AG04449 (cell line): ENCODE data around the gene DAB2IP.
A peak's percentile ranks its signal among the peaks of the same experiment; 100 is the strongest.

Source experiments
- CTCF ChIA-PET: fragments of 350-600 bp; formaldehyde crosslinking; extraction: SDS; loops from one replicate; lab custom pipeline; 2021; ENCODE audit warnings: antibody characterized with exemption; lab: Yijun Ruan, JAX
- POLR2A ChIA-PET: fragments of 400-600, 350-600 bp; formaldehyde crosslinking; extraction: SDS; loops from one replicate; lab custom pipeline; 2020; ENCODE audit warnings: antibody characterized with exemption, inconsistent platforms; lab: Yijun Ruan, JAX
- DNase-seq: peaks from one replicate; pipeline ENCODE4 v3.0.0-alpha.2; 2010; ENCODE audit warnings: low read depth, low spot score
- H3K4me3 ChIP-seq: 2 replicates; pipeline ENCODE4 v1.5.1; 2011; ENCODE audit warnings: low read depth, mild to moderate bottlenecking, control low read depth, low read length
- TF ChIP-seq, protein P1 (sequence below): IDR thresholded peaks from one replicate; pipeline ENCODE4 v1.5.1; 2011; ENCODE audit warnings: mild to moderate bottlenecking, moderate library complexity, low read length, control low read depth, inconsistent platforms; ENCODE audit not compliant: insufficient read depth; ENCODE audit errors: missing control alignments

Gene DAB2IP

DNA sequence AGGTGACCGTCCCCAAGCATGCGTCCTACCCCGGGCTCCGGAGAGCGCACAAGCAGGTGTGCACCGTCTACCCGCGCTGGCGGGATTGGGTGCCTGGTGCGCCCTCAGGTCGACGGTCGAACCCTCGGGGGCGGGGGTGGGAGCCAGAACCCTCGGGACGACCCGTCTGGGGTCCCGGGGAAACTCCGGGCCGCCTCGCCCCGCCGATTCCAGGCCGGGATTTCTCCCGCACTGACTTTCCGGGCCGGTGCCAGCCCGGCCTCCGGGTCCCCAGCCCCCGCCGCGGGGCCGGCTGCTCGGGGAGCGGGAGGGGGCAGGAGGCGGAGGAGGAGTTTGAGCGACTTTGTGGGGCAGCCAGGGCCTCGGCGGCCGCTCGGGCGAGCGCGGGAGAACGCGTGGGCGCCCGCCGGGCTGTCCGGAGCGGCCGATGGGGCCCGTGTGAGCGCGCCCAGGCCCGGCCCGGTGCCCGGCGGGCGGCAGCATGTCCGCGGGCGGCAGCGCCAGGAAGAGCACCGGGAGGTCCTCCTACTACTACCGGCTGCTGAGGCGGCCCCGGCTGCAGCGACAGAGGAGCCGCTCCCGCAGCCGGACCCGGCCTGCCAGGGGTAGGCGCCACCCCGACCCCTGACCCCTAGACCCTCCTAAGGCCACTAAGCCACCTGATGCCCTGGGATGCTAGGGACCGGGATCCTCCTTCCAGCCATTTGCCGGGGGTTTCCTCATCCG lies at the start of gene DAB2IP:
Gene DAB2IP (plus strand): TSS at position 340 of the 726 bp plus-strand sequence. CDS start 142 bp downstream, at position 482.
- TF ChIP-seq, protein P1, sequence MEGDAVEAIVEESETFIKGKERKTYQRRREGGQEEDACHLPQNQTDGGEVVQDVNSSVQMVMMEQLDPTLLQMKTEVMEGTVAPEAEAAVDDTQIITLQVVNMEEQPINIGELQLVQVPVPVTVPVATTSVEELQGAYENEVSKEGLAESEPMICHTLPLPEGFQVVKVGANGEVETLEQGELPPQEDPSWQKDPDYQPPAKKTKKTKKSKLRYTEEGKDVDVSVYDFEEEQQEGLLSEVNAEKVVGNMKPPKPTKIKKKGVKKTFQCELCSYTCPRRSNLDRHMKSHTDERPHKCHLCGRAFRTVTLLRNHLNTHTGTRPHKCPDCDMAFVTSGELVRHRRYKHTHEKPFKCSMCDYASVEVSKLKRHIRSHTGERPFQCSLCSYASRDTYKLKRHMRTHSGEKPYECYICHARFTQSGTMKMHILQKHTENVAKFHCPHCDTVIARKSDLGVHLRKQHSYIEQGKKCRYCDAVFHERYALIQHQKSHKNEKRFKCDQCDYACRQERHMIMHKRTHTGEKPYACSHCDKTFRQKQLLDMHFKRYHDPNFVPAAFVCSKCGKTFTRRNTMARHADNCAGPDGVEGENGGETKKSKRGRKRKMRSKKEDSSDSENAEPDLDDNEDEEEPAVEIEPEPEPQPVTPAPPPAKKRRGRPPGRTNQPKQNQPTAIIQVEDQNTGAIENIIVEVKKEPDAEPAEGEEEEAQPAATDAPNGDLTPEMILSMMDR: no peak
- ChIA-PET CTCF (interaction anchor here (1.0 to 1.7 kb wide), 4 partner anchors 10 to 108 kb away, joined by 3 to 5 read pairs (median 4); no protein-coding TSS in a partner anchor), POLR2A (no interaction called here)
- no peak for DNase-seq
- peak within 1 kb of the TSS; percentile 60 for H3K4me3 ChIP-seq

DNA sequence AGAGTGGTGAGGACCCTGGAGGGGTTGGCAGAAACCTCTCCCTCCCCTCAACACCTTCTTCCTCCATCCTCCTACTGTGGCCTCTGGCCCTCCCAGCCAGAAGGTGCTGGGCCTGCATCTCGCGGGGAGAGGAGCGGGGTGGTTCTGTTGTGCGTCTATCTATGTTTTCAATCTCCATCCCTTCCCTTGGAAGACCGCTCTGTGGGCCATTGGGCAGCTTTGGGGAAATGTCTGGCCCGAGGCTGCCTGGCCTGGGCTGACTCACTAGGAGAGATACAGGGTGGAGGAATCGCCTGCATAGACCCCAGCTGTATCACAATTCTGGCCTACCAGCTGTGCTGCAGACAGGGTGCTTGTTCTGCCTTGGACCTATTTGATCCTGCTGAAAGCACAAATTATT lies 48.4 kb upstream of the DAB2IP start:
- CTCF ChIA-PET: interaction anchor here (0.6 kb wide), 1 partner anchor 96 kb away, joined by 3 read pairs; no protein-coding TSS in a partner anchor
- DNase-seq: no peak
- H3K4me3 ChIP-seq: no peak overlapping the region
- POLR2A ChIA-PET: no interaction called here
- TF ChIP-seq, protein P1: no peak

DNA sequence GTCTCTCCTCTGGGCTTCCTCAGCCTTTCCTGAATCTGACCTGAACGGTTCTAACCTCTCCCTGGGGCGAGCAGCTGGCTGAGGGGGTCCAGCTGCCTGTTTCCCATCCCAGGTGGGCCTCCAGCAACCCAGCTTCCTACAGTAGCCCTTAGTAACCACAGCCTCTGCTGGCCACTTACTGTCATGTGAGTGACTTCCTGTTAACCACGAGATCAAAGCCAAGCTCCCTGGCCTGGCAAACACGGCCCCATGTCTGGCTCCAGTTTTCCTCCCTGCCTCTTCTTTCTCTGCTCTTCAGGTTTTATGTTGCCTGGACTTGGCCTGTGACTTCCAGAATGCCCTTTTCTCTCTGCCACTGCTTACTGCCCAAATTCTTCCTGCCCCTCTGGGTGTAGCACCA lies 47.2 kb upstream of the DAB2IP start:
- DNase-seq: no peak
- H3K4me3 ChIP-seq: no peak overlapping the region
- CTCF ChIA-PET: interaction anchor here (1.0 to 1.9 kb wide), 4 partner anchors 16 to 83 kb away, joined by 3 to 5 read pairs (median 3); no protein-coding TSS in a partner anchor
- POLR2A ChIA-PET: no interaction called here
- TF ChIP-seq, protein P1: no peak

DNA sequence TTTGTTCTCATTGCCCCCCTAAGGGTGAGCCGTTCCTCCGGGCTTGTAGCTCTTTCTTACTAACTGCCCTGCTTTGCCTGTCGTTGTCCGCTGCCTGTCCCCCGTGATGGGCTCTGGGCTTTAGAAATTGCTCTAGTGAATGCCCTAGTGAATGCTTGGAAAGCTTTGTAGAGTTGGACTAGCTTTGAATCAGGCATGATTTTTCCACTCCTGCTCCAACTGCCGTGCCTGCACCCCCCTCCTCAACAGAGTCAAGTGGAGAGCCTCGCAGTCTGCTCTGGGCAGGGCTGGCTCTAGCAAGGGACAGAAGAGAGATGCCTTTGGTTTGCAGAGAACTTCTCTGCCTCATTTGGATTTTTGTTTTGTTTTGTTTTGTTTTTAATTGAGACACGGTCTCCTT lies 46.8 kb upstream of the DAB2IP start:
- ChIA-PET CTCF (interaction anchor here (1.0 to 1.9 kb wide), 4 partner anchors 16 to 82 kb away, joined by 3 to 5 read pairs (median 3); no protein-coding TSS in a partner anchor), POLR2A (no interaction called here)
- TF ChIP-seq, protein P1: no peak
- no peak overlapping the region for H3K4me3 ChIP-seq
- DNase-seq: no peak

DNA sequence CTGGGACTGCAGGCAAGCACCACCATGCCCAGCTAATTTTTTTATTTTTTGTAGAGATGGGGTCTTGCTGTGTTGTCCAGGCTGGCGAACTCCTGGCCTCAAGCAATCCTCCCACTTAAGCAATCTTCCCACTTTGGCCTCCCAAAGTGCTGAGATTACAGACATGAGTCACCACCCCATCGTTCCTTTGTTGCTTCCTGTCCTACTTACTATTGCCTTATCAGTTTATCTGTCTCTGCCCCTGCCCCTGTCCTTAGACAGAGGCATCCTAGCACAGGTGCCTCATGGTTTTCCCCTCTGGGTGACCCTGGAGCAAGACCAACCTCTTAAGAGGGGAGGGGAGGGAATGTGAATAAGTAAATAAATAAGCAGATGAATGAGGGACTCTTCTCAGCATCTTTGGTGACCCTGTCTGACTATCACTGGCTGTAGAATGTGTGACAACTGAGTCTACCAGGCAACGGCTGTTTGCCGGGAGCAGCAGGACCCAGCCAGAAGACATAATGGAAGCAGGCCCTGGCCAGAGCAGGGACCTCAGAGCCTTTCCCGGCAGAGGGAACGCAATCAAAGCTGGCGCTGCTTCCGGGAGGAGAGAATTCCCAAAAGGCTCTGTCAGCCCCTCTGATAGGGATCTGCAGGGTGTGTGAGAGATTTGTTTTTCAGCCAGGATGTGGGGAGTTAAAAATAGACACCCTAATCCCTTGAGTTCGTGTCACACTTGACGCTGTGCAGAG lies 43.8 kb upstream of the DAB2IP start:
- POLR2A ChIA-PET: no interaction called here
- CTCF ChIA-PET: interaction anchor here (1.2 to 1.6 kb wide), 2 partner anchors 57 to 61 kb away, joined by 3 to 5 read pairs; no protein-coding TSS in a partner anchor
- peak overlapping the region; percentile 12; the same call in 1 of the 2 replicates for H3K4me3 ChIP-seq
- TF ChIP-seq, protein P1: no peak
- DNase-seq: peak; percentile 37
